B cell (primary cell): ENCODE data around the gene SEPTIN2. TPM values are rescaled to one million over a fixed set of nuclear protein-coding genes. Genes with fewer than 3 reads are reported as not detected.

Experiments
- ATAC-seq: fragments of 200-7000 bp; cut with Tn5 transposase; one replicate; pipeline ENCODE4 v1.10.0; 2021; ENCODE audit warnings: low read depth, mild to moderate bottlenecking, moderate number of reproducible peaks, moderate library complexity
- CTCF ChIA-PET: fragments of 350-600 bp; sonication (Branson Sonifier 250); formaldehyde crosslinking; loops from one replicate; lab custom pipeline; 2021; ENCODE audit warnings: antibody characterized with exemption, inconsistent platforms; lab: Charles Lee
- POLR2A ChIA-PET: fragments of 350-600 bp; sonication (Branson Sonifier 250); formaldehyde crosslinking; loops from one replicate; lab custom pipeline; 2021; ENCODE audit warnings: antibody characterized with exemption; lab: Charles Lee
- DNase-seq: peaks from one replicate; pipeline ENCODE4 v3.0.0; 2013
- H2AFZ ChIP-seq: 2 replicates; pipeline ENCODE4 v1.6.1; 2012; ENCODE audit warnings: mild to moderate bottlenecking, low read depth, low read length; ENCODE audit not compliant: insufficient read depth, poor library complexity, severe bottlenecking
- H3K27ac ChIP-seq, 2 donors: 1 replicate in 1 of 2; 2 replicates in 1 of 2; pipeline ENCODE4 v1.5.1; 2012 to 2013; ENCODE audit warnings: low read length in 2 of 2, mild to moderate bottlenecking in 2 of 2, moderate library complexity in 1 of 2
- H3K27me3 ChIP-seq, 4 experiments: fragments of 200-600 bp in 1 of 4; sonication (generic) in 1 of 4; replicated peaks in 1 of 4; 1 replicate in 2 of 4; 2 replicates in 2 of 4; pipeline versions ENCODE4 v1.6.1 to v1.7.0; 2013 to 2016; ENCODE audit warnings: low read length in 3 of 4, mild to moderate bottlenecking in 2 of 4, mixed read lengths in 1 of 4, moderate library complexity in 1 of 4; ENCODE audit not compliant: insufficient read depth in 4 of 4, control insufficient read depth in 3 of 4; ENCODE audit errors: control extremely low read depth in 1 of 4
- H3K36me3 ChIP-seq, 2 experiments: replicated peaks in 1 of 2; 1 replicate in 1 of 2; 2 replicates in 1 of 2; pipeline versions ENCODE4 v1.6.1 to v1.7.1; 2013; ENCODE audit warnings: low read length in 1 of 2; ENCODE audit not compliant: insufficient read depth in 2 of 2, control insufficient read depth in 1 of 2; ENCODE audit errors: control extremely low read depth in 1 of 2, extremely low read depth in 1 of 2
- H3K4me1 ChIP-seq, 2 donors: fragments of 200-600 bp in 1 of 2; sonication (generic) in 1 of 2; 1 replicate in 1 of 2; 2 replicates in 1 of 2; pipeline versions ENCODE4 v1.5.1 to v1.6.1; 2013 to 2017; ENCODE audit warnings: low read length in 2 of 2; ENCODE audit not compliant: control insufficient read depth in 2 of 2, insufficient read depth in 2 of 2
- H3K4me2 ChIP-seq: replicated peaks from 2 replicates; pipeline ENCODE3; 2012; ENCODE audit warnings: mild to moderate bottlenecking, low read depth, low read length; ENCODE audit not compliant: poor library complexity, severe bottlenecking
- H3K4me3 ChIP-seq, 5 experiments: fragments of 200-600 bp in 1 of 5; sonication (generic) in 1 of 5; 1 replicate in 3 of 5; 2 replicates in 2 of 5; pipeline versions ENCODE4 v1.5.1 to v1.7.0; 2011 to 2016; ENCODE audit warnings: low read length in 4 of 5, mild to moderate bottlenecking in 4 of 5, low read depth in 2 of 5, control low read depth in 1 of 5, moderate library complexity in 1 of 5; ENCODE audit not compliant: insufficient read depth in 1 of 5; ENCODE audit errors: control extremely low read depth in 1 of 5, extremely low read depth in 1 of 5
- H3K79me2 ChIP-seq: fragments of 200-600 bp; sonication (generic); one replicate; pipeline ENCODE4 v1.6.0; 2016; ENCODE audit warnings: low read length; ENCODE audit not compliant: control insufficient read depth, insufficient read depth
- H3K9ac ChIP-seq: fragments of 200-600 bp; sonication (generic); 2 replicates; pipeline ENCODE4 v1.6.1; 2017; ENCODE audit warnings: mild to moderate bottlenecking, low read length, moderate library complexity
- H3K9me3 ChIP-seq, 3 donors: one replicate each; pipeline versions ENCODE4 v1.6.1 to v1.7.1; 2013; ENCODE audit warnings: low read length in 2 of 3; ENCODE audit not compliant: control insufficient read depth in 2 of 3, insufficient read depth in 1 of 3; ENCODE audit errors: control extremely low read depth in 1 of 3
- H4K20me1 ChIP-seq: 2 replicates; pipeline ENCODE4 v1.6.0; 2012; ENCODE audit warnings: mild to moderate bottlenecking, low read length; ENCODE audit not compliant: insufficient read depth, control insufficient read depth, poor library complexity, severe bottlenecking
- H3K27ac Mint-ChIP-seq: one replicate; pipeline ENCODE4 v1.8.0; 2021; ENCODE audit warnings: mixed read lengths
- H3K27me3 Mint-ChIP-seq: one replicate; pipeline ENCODE4 v1.8.0; 2021; ENCODE audit warnings: mixed read lengths
- H3K4me1 Mint-ChIP-seq: one replicate; pipeline ENCODE4 v1.8.0; 2021; ENCODE audit warnings: mixed read lengths
- H3K4me3 Mint-ChIP-seq: one replicate; pipeline ENCODE4 v1.8.0; 2021; ENCODE audit warnings: mixed read lengths
- H3K9me3 Mint-ChIP-seq: one replicate; pipeline ENCODE4 v1.8.0; 2022; ENCODE audit warnings: mixed read lengths; ENCODE audit not compliant: insufficient read depth
- EZH2 ChIP-seq: IDR thresholded peaks from 2 replicates; pipeline ENCODE4 v1.6.1; 2012; ENCODE audit warnings: borderline replicate concordance, low read depth, mild to moderate bottlenecking, moderate library complexity, low read length; ENCODE audit not compliant: insufficient read depth, poor library complexity, severe bottlenecking
- WGBS: methylation state at CpG from one replicate; pipeline ENCODE4 v1.1.5; 2013; ENCODE audit warnings: missing lambda C conversion rate; ENCODE audit not compliant: insufficient coverage; 5-methylcytosine and 5-hydroxymethylcytosine counted together
- intact Hi-C: fragments of 100-400 bp; cut with micrococcal nuclease; formaldehyde crosslinking; loops from one replicate; pipeline ENCODE4 v1.10.0; 2022
- polyA plus RNA-seq: library from polyadenylated mRNA; depleted of rRNA; stranded (reverse); fragments of >200 nt; gene quantifications from 2 replicates; pipeline ENCODE4 v1.2.3, GENCODE V29; 2012
- total RNA-seq, 2 donors: library from RNA; stranded (reverse); fragments of 120-200 nt in 1 of 2; gene quantifications; 1 replicate in 1 of 2; 2 replicates in 1 of 2; pipeline versions ENCODE4 v1.2.3 to v1.2.4, GENCODE V29; 2013 to 2022
- TF ChIP-seq, protein P1 (sequence below): fragments of 200-600 bp; IDR thresholded peaks from one replicate; pipeline ENCODE4 v1.8.0; 2022; ENCODE audit warnings: antibody characterized with exemption, mild to moderate bottlenecking

Gene SEPTIN2
- total and polyA plus RNA-seq, 2 donors (not counting 1 experiment from before 2014, with no cell fraction given) = 71.8 to 270 TPM

DNA sequence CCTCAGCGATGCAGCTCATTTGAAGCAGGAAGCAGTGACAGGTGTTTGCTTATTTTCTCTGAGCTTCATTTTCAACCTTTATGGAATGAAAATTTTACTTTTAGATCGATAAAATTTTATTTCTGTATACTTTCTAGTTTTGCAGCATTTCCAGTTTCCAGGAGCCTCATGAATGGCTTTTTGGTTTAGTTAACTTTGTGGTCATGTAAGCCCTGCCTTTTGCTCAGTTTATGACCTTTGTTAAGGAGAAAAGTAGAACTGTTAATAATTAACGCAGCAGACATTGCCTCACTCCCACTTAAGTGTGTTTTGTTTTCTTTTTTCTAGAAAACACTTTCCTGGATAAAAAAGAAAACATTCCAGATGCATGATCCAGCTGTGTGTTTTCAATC, 35.9 kb downstream of the SEPTIN2 start:
- no CpG with 5 or more reads among the region's 3 CpGs for WGBS
- DNase-seq (no peak), ATAC-seq (no peak)
- Histone ChIP-seq H2AFZ (no peak overlapping the region), H3K9me3 (peaks cover 0 to 5% (median 0%) of the 10 kb centered on the region in 3 donors), H4K20me1 (no peaks in the 10 kb centered on the region), H3K4me3 (no peak overlapping the region), H3K79me2 (peaks cover 5% of the 10 kb centered on the region), H3K4me1 (peaks cover 4 to 8% of the 10 kb centered on the region in 2 donors), H3K9ac (no peak overlapping the region), H3K27ac (no peak overlapping the region), H3K4me2 (no peak overlapping the region), H3K27me3 (no peaks in the 10 kb centered on the region), H3K36me3 (peaks cover 7 to 48% of the 10 kb centered on the region in 2 experiments)
- CTCF ChIA-PET = no interaction called here
- H3K27ac Mint-ChIP-seq = no peak overlapping the region
- H3K4me3 Mint-ChIP-seq = no peak overlapping the region
- H3K4me1 Mint-ChIP-seq = no peaks in the 10 kb centered on the region
- intact Hi-C loops = no loop called here
- no peaks in the 10 kb centered on the region for H3K27me3 Mint-ChIP-seq
- TF ChIP-seq, protein P1, sequence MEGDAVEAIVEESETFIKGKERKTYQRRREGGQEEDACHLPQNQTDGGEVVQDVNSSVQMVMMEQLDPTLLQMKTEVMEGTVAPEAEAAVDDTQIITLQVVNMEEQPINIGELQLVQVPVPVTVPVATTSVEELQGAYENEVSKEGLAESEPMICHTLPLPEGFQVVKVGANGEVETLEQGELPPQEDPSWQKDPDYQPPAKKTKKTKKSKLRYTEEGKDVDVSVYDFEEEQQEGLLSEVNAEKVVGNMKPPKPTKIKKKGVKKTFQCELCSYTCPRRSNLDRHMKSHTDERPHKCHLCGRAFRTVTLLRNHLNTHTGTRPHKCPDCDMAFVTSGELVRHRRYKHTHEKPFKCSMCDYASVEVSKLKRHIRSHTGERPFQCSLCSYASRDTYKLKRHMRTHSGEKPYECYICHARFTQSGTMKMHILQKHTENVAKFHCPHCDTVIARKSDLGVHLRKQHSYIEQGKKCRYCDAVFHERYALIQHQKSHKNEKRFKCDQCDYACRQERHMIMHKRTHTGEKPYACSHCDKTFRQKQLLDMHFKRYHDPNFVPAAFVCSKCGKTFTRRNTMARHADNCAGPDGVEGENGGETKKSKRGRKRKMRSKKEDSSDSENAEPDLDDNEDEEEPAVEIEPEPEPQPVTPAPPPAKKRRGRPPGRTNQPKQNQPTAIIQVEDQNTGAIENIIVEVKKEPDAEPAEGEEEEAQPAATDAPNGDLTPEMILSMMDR = no peak
- no peak for TF ChIP-seq EZH2
- POLR2A ChIA-PET = no interaction called here
- no peaks in the 10 kb centered on the region for H3K9me3 Mint-ChIP-seq

- no peak overlapping the region for H3K4me2 ChIP-seq
- CTCF ChIA-PET = no interaction called here
Measured at GRCh38 chr2:241352227-241352626, 36.5 kb downstream of the SEPTIN2 start.

More at GRCh38 chr2:241352227-241352626, 36.5 kb downstream of the SEPTIN2 start:
- peaks cover 9 to 14% of the 10 kb centered on the region in 2 donors for H3K4me1 ChIP-seq
- no peaks in the 10 kb centered on the region for H3K27me3 Mint-ChIP-seq
- H3K27me3 ChIP-seq = no peaks in the 10 kb centered on the region
- no CpG with 5 or more reads among the region's 3 CpGs for WGBS
- no peak overlapping the region for H2AFZ ChIP-seq
- H3K27ac Mint-ChIP-seq = no peak overlapping the region
- TF ChIP-seq EZH2 = no peak
- TF ChIP-seq, protein P1 = no peak
- peaks cover 4% of the 10 kb centered on the region for H3K4me1 Mint-ChIP-seq
- no peak overlapping the region for H3K4me3 Mint-ChIP-seq
- peaks cover 3% of the 10 kb centered on the region for H4K20me1 ChIP-seq
- H3K9ac ChIP-seq = no peak overlapping the region
- DNase-seq (no peak), ATAC-seq (no peak)
- H3K9me3 Mint-ChIP-seq = no peaks in the 10 kb centered on the region
- no peak overlapping the region for H3K27ac ChIP-seq
- peaks cover 3 to 43% of the 10 kb centered on the region in 2 experiments for H3K36me3 ChIP-seq
- peaks cover 11% of the 10 kb centered on the region for H3K79me2 ChIP-seq
- intact Hi-C loops = no loop called here
- peaks cover 0 to 5% (median 0%) of the 10 kb centered on the region in 3 donors for H3K9me3 ChIP-seq
- no peak overlapping the region for H3K4me3 ChIP-seq
- POLR2A ChIA-PET = no interaction called here
